HEK293 (cell line): ENCODE data around the gene AXL.

ENCODE experiments used
- EGR2 ChIP-seq: fragments of 450-650 bp; formaldehyde crosslinking; IDR thresholded peaks from 2 replicates; pipeline ENCODE4 v1.5.1; 2016; ENCODE audit warnings: low read depth, missing biosample characterization, missing genetic modification characterization
- GLI2 ChIP-seq: fragments of 450-650 bp; formaldehyde crosslinking; IDR thresholded peaks from 2 replicates; pipeline ENCODE4; 2017; ENCODE audit warnings: missing biosample characterization, missing genetic modification characterization, low read depth, borderline replicate concordance
- SCRT1 ChIP-seq: fragments of 450-650 bp; formaldehyde crosslinking; IDR thresholded peaks from 2 replicates; pipeline ENCODE4 v1.5.1; 2016; ENCODE audit warnings: missing biosample characterization, missing genetic modification characterization, borderline replicate concordance
- ZBTB20 ChIP-seq: fragments of 450-650 bp; formaldehyde crosslinking; IDR thresholded peaks from 2 replicates; pipeline ENCODE4 v1.5.1; 2016; ENCODE audit warnings: missing biosample characterization, missing genetic modification characterization
- ZBTB21 ChIP-seq: fragments of 450-650 bp; formaldehyde crosslinking; IDR thresholded peaks from 2 replicates; pipeline ENCODE4 v1.5.1; 2017; ENCODE audit warnings: missing biosample characterization, missing genetic modification characterization
- ZNF112 ChIP-seq: fragments of 450-650 bp; formaldehyde crosslinking; IDR thresholded peaks from 2 replicates; pipeline ENCODE4 v1.5.0; 2017; ENCODE audit warnings: missing biosample characterization, missing genetic modification characterization
- ZNF157 ChIP-seq: fragments of 450-650 bp; formaldehyde crosslinking; IDR thresholded peaks from 2 replicates; pipeline ENCODE4 v1.5.1; 2016; ENCODE audit warnings: missing biosample characterization, missing genetic modification characterization
- ZNF19 ChIP-seq: fragments of 450-650 bp; formaldehyde crosslinking; IDR thresholded peaks from 2 replicates; pipeline ENCODE4; 2016; ENCODE audit warnings: missing biosample characterization, missing genetic modification characterization, low read depth
- ZNF223 ChIP-seq: fragments of 450-650 bp; formaldehyde crosslinking; IDR thresholded peaks from 2 replicates; pipeline ENCODE4 v1.5.1; 2016; ENCODE audit warnings: missing biosample characterization, missing genetic modification characterization
- ZNF302 ChIP-seq: fragments of 450-650 bp; formaldehyde crosslinking; IDR thresholded peaks from 2 replicates; pipeline ENCODE4 v1.5.1; 2016; ENCODE audit warnings: missing biosample characterization, missing genetic modification characterization, low read depth
- ZNF311 ChIP-seq: fragments of 450-650 bp; formaldehyde crosslinking; IDR thresholded peaks from 2 replicates; pipeline ENCODE4 v1.5.1; 2017; ENCODE audit warnings: missing biosample characterization, missing genetic modification characterization, borderline replicate concordance
- ZNF416 ChIP-seq: fragments of 450-650 bp; formaldehyde crosslinking; IDR thresholded peaks from 2 replicates; pipeline ENCODE4 v1.5.1; 2016; ENCODE audit warnings: missing biosample characterization, missing genetic modification characterization
- ZNF629 ChIP-seq: fragments of 450-650 bp; formaldehyde crosslinking; IDR thresholded peaks from 2 replicates; pipeline ENCODE4 v1.5.1; 2017; ENCODE audit warnings: missing biosample characterization, missing genetic modification characterization
- ZNF701 ChIP-seq: fragments of 450-650 bp; formaldehyde crosslinking; IDR thresholded peaks from 2 replicates; pipeline ENCODE4 v1.5.1; 2016; ENCODE audit warnings: missing biosample characterization, missing genetic modification characterization
- TF ChIP-seq, protein P1 (sequence below): fragments of 450-650 bp; formaldehyde crosslinking; IDR thresholded peaks from 2 replicates; pipeline ENCODE4 v1.5.1; 2016; ENCODE audit warnings: missing biosample characterization, missing genetic modification characterization
- TF ChIP-seq, protein P2 (sequence below): fragments of 450-650 bp; formaldehyde crosslinking; IDR thresholded peaks from 2 replicates; pipeline ENCODE4 v1.5.1; 2016; ENCODE audit warnings: missing biosample characterization, missing genetic modification characterization
- TF ChIP-seq, protein P3 (sequence below): fragments of 450-650 bp; formaldehyde crosslinking; IDR thresholded peaks from 2 replicates; pipeline ENCODE4 v1.5.1; 2017; ENCODE audit warnings: missing biosample characterization, missing genetic modification characterization
- TF ChIP-seq, protein P4 (sequence below): fragments of 450-650 bp; formaldehyde crosslinking; IDR thresholded peaks from 2 replicates; pipeline ENCODE4 v1.5.1; 2016; ENCODE audit warnings: missing biosample characterization, missing genetic modification characterization

Gene AXL

DNA sequence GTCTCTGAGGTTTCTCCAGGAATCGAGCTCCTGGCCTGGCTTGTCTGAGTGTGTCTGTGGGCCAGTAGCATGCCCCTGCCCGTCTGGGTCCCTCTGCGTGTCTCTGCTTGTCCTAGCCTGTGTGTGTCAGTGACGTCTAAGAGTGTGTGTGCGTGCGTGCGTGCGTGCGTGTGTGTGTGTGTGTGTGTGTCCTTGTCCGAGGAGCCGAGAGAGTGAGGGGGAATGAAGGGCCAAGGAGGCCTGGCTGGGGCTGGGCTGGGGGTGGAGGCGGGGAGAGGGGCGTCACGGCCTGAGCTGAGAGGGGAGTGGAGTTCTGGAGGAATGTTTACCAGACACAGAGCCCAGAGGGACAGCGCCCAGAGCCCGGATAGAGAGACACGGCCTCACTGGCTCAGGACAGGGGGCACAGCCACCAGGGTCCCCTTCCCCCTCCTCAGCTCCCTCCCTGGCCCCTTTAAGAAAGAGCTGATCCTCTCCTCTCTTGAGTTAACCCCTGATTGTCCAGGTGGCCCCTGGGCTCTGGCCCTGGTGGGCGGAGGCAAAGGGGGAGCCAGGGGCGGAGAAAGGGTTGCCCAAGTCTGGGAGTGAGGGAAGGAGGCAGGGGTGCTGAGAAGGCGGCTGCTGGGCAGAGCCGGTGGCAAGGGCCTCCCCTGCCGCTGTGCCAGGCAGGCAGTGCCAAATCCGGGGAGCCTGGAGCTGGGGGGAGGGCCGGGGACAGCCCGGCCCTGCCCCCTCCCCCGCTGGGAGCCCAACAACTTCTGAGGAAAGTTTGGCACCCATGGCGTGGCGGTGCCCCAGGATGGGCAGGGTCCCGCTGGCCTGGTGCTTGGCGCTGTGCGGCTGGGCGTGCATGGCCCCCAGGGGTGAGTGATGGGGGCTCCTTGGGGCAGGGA is at the start of gene AXL (continued):
- TF ChIP-seq SCRT1 (tag by site-specific recombination), result no peak
- peak; percentile 92 for TF ChIP-seq ZNF701 (tag by site-specific recombination)
- peak; percentile 6; the same call in 1 of the 2 replicates for TF ChIP-seq EGR2 (tag by site-specific recombination)
- TF ChIP-seq ZNF112 (tag by site-specific recombination), result no peak
- TF ChIP-seq, protein P1, sequence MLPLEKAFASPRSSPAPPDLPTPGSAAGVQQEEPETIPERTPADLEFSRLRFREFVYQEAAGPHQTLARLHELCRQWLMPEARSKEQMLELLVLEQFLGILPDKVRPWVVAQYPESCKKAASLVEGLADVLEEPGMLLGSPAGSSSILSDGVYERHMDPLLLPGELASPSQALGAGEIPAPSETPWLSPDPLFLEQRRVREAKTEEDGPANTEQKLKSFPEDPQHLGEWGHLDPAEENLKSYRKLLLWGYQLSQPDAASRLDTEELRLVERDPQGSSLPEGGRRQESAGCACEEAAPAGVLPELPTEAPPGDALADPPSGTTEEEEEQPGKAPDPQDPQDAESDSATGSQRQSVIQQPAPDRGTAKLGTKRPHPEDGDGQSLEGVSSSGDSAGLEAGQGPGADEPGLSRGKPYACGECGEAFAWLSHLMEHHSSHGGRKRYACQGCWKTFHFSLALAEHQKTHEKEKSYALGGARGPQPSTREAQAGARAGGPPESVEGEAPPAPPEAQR (tag by site-specific recombination), result 0 out of 2 replicates have a peak, but pooled peaks have one; percentile 69
- no peak; the same call in 1 of the 2 replicates for TF ChIP-seq ZNF311 (tag by site-specific recombination)
- TF ChIP-seq ZBTB20 (tag by site-specific recombination), result peak; percentile 43
- TF ChIP-seq ZNF157 (tag by site-specific recombination), result 0 out of 2 replicates have a peak, but pooled peaks have one; percentile 25
- TF ChIP-seq ZNF19 (tag by site-specific recombination), result peak; percentile 36; the same call in 1 of the 2 replicates
- TF ChIP-seq, protein P2, sequence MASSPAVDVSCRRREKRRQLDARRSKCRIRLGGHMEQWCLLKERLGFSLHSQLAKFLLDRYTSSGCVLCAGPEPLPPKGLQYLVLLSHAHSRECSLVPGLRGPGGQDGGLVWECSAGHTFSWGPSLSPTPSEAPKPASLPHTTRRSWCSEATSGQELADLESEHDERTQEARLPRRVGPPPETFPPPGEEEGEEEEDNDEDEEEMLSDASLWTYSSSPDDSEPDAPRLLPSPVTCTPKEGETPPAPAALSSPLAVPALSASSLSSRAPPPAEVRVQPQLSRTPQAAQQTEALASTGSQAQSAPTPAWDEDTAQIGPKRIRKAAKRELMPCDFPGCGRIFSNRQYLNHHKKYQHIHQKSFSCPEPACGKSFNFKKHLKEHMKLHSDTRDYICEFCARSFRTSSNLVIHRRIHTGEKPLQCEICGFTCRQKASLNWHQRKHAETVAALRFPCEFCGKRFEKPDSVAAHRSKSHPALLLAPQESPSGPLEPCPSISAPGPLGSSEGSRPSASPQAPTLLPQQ (tag by site-specific recombination), result peak; percentile 99
- TF ChIP-seq ZBTB21 (tag by site-specific recombination), result peak; percentile 80; the same call in 1 of the 2 replicates
- peak; percentile 52; the same call in 1 of the 2 replicates for TF ChIP-seq ZNF629 (tag by site-specific recombination)
- 0 out of 2 replicates have a peak, but pooled peaks have one; percentile 56 for TF ChIP-seq ZNF416 (tag by site-specific recombination)
- TF ChIP-seq GLI2 (tag by site-specific recombination), result no peak
- peak; percentile 83; the same call in 1 of the 2 replicates for TF ChIP-seq ZNF302
- TF ChIP-seq, protein P3, sequence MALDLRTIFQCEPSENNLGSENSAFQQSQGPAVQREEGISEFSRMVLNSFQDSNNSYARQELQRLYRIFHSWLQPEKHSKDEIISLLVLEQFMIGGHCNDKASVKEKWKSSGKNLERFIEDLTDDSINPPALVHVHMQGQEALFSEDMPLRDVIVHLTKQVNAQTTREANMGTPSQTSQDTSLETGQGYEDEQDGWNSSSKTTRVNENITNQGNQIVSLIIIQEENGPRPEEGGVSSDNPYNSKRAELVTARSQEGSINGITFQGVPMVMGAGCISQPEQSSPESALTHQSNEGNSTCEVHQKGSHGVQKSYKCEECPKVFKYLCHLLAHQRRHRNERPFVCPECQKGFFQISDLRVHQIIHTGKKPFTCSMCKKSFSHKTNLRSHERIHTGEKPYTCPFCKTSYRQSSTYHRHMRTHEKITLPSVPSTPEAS (tag by site-specific recombination), result peak; percentile 93
- 0 out of 2 replicates have a peak, but pooled peaks have one; percentile 23 for TF ChIP-seq ZNF223 (tag by site-specific recombination)
- TF ChIP-seq, protein P4, sequence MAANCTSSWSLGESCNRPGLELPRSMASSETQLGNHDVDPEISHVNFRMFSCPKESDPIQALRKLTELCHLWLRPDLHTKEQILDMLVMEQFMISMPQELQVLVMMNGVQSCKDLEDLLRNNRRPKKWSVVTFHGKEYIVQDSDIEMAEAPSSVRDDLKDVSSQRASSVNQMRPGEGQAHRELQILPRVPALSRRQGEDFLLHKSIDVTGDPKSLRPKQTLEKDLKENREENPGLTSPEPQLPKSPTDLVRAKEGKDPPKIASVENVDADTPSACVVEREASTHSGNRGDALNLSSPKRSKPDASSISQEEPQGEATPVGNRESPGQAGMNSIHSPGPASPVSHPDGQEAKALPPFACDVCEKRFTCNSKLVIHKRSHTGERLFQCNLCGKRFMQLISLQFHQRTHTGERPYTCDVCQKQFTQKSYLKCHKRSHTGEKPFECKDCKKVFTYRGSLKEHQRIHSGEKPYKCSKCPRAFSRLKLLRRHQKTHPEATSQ (tag by site-specific recombination), result no peak
